Stimulated activated CD4-positive, alpha-beta T cell treated with anti-CD3 and anti-CD28 coated beads, Interleukin-2, amount 100 ng/mL, for 4 hours (primary cell): ENCODE data around the gene TPX2.
A peak's percentile ranks its signal among the peaks of the same experiment; 100 is the strongest.
"Not testable (repeated sequence)": the region's sequence is repeated elsewhere in the genome, so short reads cannot be mapped to it uniquely, and the experiment has no call there.

Source experiments
- DNase-seq: peaks from one replicate; pipeline ENCODE4 v3.0.0-alpha.2; 2020; ENCODE audit warnings: low read depth

TPX2 gene

DNA sequence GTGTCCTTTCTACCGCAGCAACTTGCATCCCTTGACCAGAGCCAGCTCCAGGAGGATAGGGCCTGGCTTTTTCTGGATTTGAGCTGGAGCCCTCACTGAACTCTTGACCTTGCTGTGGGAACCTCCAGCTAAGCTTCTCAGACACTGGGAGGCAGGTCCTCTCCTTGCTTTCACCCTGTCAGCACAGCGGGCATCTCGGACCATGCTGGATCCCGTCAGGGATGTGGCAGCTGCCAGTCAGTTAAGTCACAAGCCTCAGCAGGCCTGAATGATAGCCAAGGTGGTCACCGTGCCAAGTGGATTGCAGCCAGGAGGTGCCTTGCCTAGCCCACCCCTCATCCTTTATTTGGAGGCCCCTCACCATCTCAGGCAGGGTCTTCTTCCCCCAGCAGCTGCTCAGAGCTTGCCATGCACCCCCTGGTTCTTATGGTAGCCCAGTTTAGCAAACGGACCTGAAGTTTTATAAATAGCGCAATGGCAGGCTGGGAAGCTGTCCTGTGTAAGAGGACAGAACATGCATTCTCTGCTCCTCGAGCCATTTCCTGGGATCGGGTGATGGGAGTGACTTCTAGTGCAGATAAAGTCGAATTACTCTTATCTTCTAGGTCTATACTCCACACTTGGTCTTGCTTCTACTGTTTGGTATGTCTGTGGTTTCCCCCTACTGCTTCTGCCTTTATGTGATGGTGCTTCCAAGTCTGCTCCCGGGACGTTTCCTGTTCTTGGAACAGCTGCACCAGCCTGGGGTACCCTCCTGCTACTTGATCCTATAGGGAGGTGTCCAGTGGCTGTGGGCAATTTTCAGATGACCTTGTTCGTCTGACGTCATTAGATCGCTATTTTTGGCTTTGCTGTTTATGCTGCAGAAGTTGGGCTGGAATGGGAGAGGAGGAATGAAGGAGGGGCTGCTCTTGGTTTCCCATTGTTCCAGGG is 73.0 kb downstream of the TPX2 start:
- DNase-seq = no peak

DNA sequence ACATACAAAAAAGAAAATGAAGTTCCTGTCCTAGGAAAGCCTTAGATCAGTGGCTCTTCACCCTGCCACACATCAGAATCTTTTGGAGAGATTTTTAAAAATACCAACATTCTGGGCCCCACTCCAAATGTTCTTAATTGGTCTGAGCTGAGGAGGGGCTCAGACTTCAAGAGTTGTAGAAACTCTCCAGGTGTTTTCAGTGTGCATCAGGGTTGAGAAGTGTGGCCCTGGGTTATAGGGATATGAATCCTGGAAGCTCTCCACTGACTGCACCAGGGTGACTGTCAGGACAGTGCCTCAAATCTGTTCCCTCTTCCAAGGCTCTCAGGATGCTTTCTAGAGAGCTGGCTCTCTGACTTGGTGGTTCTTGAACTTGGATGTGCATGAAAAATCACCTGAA is 74.5 kb downstream of the TPX2 start:
- no peak for DNase-seq

DNA sequence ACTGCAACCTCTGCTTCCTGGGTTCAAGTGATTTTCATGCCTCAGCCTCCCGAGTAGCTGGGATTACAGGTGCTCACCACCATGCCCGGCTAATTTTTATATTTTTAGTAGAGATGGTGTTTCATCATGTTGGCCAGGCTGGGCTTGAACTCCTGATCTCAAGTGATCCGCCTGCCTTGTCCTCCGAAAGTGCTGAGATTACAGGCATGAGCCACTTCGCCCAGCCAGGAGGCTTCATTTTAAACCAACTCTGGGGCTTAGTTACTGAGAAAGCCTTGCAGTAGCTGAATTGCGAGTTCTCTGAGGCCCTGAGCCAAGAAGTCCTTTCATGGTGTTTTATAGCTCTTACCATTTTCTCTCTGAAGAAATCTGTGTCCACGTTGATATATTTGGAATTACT is 75.1 kb downstream of the TPX2 start:
- DNase-seq = not testable (repeated sequence)

DNA sequence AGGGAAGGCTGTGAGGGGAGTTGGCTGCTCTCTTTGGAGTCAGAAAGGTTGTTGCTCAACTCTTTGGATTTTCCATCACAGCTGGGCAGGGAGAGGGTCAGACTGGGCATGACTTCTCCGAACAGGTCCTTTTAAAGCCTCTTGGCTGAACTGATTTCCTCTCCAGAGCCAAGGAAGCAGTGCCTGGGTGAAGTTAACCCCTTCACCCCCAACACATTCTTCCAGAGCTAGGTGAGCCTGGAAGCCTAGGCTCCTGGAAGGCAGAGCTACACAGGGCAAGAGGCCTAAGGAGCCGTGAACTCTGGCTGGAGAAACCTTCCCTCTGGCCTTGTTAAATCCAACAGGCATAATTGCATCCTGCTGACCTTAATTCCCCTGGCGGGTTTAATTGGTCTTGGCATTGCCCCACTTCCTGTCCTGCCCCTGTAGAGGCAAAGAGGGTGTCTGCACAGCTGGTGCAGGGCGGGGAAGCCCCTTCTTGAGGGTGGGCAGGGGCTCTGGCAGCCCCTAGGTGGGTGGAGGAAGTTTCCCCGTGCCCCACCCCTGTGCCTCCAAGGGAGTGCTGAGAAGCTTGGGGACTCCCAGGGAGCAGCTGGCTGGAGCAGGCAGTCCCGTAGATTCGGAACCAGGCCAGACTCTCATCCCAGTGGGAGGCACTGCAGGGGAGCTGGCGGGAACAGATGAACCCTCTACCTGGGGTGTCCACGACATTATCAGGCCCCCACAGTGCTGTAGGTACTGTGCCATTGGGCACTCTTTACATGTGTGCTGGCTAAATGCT is 76.5 kb downstream of the TPX2 start:
- no peak for DNase-seq

DNA sequence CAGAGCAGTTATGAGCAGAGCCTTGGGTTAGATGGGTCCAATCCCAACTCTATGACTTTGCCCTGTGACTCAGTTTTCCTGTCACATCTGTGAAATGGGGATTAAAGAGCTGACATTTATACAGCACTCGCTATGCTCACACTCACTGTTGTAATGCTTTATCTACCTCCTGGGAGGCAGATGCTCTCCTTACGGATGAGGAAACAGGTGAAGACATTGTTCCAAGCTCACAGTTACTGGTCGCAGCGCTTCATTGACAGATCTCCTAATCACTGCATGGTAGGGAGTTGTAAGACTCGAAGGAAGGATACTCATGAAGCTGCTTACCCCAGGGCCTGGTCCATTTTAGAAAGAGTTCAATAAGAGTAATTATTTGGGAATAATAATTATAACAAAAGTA is 77.1 kb downstream of the TPX2 start:
- DNase-seq = no peak

DNA sequence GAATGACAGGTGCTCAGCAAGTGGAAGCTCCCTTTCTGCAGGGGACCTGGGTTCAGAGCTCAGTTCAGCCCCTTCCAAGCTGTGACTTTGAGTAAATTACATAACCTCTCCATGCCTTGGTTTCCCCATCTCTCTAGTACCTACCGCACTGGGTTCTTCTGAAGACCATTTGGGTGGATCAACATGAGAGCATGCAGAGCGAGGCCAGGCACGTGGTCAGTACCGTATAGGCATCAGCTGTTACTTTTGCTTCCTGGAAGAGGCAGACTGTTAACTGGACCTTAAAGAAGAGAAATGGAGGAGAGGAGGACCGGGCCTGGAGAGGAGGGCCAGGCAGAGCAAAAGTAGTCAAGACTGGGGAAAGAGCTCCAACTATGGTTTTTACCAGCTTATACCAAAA is 78.4 kb downstream of the TPX2 start:
- no peak for DNase-seq

DNA sequence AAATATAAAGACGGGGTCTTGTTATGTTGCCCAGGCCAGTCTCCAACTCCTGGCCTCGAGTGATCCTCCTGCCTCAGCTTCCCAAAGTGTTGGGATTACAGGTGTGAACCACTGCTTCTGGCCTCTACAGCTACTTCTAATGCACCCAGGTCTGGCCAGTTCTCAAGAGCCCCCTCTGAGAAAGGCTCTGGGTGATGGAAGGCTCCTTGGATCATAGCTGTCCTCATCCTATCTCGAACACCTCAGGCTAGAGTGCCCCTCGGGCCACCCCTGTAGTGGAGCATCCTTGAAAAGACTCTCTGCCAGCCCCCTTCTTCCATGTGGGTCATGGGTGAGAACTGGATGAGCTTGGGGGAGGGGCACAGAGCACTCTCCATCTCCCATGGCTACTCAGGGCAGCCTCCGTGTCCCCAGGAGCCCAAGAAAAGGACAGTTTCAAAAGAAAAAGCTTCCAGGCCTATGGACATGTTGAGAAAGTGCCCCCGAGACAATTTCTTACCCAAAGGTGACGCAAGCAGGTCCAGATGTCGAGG is 79.4 kb downstream of the TPX2 start:
- no peak for DNase-seq

DNA sequence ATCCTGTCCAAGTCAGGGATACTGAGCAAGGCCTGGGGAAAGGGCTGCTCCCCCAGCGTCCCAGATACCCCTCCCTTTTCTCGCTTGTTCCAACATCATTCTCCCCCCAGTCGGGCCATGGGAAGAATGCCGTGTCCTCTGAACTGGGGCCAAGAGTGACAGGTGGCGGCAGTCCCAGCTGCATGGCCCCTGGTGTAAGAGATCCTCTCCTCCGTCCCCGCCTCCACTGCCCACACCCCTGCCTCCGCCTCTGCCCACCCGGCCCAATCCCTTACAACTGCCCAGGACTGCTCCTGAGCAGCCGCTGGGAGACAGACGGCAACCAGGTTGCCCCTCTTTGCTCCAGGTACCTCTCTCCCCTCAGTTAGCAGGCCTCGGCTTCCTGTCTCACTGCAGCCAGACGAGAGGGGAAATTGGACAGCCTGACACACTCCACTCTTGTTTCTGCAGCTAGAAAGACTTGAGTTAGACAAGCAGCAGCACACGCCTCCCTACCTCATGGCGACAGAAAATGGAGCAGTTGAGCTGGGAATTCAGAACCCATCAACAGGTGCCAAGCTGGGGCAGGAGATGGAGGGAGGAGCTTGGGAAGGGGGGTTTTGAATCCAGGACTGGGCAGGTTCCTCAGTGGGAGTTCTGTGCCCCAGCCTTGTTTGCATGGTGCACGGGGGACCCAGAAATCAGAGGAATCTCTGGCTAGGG is 80.1 kb downstream of the TPX2 start, which contains the start of gene MYLK2:
Gene MYLK2 (plus strand): TSS at position 274 of the 702 bp plus-strand sequence. CDS start 225 bp downstream, at position 499.
- DNase-seq = no peak

DNA sequence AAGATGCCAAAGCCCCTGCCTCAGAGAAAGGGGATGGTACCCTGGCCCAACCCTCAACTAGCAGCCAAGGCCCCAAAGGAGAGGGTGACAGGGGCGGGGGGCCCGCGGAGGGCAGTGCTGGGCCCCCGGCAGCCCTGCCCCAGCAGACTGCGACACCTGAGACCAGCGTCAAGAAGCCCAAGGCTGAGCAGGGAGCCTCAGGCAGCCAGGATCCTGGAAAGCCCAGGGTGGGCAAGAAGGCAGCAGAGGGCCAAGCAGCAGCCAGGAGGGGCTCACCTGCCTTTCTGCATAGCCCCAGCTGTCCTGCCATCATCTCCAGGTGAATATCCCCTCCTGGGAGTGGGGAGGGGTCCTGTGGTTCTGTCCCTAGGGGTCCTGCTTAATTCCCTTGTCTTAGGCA is 81.1 kb downstream of the TPX2 start:
- no peak for DNase-seq

DNA sequence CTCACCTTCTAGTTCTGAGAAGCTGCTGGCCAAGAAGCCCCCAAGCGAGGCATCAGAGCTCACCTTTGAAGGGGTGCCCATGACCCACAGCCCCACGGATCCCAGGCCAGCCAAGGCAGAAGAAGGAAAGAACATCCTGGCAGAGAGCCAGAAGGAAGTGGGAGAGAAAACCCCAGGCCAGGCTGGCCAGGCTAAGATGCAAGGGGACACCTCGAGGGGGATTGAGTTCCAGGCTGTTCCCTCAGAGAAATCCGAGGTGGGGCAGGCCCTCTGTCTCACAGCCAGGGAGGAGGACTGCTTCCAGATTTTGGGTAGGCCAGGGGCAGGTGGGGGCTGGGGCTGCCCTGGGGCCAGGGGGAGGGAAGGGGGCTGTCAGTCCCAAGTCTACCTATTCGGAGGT is 82.3 kb downstream of the TPX2 start:
- DNase-seq = no peak

DNA sequence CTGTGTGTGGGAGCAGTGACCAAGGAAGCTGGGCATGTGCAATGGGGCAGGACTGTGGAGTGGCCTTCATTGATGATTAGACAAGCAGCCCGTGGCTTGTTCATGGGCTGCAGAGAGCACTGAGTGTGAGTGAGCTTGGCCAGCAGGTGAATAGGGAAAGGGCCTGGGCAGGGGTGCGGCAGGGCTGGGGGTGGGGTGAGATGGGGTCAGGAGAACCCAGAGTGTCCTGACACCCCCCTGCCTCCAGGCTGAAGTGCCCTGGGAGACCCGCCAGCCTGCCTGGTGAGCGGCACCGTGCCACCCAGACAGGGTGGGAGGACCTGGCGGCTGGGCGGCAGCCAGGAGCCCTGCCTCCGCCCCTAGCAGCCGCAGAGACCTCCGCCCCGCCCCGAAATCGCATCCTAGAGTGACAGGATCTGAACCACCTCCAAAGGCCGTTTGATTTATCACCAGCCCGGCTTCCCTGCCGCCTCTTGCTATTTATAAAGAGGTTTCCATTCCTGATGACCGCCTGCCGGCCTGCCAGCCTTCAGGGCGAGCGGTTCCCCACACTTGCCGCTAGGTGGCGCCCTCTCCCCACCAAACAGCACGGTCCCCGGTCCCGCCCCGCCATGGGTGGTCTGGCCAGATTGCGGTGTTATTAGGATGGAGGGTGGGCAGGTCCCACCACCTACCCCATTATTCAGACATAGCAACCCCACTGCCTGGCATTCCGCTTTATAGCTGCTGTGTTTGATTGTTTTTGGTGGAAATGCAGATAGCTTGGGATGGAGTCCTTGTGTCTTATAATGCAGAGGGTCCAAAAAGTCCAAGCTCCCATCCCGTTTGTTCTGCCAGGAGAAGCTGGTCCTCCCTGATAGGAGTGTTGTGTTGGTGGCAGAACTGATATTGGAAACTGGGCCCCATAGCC is 83.6 kb downstream of the TPX2 start:
- DNase-seq = peak; percentile 52

DNA sequence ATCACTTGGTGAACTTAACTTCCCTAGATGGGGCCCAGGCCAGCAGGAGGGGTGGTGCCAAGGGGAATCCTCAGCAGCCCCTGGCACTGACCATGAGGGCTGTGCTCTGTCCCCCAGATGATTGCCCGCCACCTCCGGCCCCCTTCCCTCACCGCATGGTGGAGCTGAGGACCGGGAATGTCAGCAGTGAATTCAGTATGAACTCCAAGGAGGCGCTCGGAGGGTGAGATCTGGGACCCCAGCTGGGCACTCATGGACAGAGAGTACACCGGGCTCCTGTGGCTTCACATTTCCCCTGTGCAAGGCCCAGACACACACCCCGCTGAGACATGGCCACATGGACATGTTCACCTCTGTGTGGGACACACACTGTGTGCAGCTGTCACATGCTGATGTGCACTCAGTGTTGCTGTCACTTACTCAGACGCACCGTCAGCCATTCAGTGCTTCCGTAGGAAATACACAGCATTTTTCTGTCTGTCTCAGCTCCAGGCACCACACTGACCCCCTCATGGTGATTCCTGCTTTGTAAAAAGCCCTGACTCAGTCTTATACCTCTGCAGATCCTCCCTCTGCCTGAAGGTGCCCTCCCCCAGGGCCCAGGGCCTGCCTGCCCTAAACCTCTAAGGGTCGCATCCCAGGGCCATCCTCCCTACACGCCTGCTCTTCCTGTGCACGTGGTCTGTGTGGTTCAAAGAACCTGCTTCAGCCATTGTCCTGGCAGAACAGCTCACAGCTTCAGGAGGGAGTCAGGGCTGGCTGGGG is 84.5 kb downstream of the TPX2 start:
- no peak for DNase-seq

DNA sequence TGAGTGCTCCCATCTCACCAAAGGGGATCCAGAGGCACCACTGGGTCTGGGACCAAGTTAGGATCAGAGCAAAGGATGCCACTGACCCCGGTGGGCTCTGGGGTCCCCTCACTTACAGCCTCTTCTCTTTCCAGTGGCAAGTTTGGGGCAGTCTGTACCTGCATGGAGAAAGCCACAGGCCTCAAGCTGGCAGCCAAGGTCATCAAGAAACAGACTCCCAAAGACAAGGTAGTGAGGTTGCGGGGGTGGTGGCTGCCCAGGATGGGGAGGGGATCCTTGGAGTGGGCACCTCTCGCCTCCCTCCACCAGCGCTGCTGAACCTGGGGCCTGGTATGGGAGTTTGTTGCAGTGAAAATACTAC is 85.0 kb downstream of the TPX2 start:
- no peak for DNase-seq

DNA sequence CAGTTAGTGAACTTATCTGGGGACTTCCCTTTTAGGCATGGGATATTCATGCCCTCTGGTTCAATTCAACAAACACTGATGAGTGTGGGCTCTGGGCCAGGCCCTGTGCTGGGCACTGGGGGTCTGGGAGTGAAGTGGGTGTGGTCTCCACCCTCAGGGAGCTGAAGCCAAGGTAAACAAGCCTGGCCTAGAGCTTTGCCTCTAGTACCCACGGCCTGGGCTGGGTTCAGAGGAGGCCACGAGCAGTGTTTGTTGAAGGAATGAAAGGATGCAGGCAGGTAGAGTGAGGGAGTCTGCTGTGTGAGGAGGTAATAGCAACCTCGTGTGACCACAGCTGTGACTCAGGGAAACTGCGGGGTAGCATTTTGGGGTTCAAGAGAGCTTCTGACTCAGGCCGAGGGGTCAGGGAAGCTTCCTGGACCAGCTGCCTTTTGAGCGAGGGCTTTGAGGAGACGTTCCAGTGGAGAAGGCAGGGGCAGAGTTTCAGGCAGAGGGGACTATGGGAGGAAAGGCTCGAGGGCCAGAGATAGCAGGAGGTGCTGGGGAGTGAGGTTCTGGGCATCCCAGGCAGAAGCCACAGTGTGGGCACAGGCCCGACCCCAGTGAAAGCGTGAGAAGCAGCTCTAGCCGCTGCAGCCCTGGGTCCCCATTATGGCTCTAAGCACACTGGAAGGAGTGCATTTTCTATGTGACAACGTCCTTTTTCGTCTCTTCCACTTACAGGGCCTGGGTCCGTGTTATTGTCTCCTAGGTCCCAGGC is 85.6 kb downstream of the TPX2 start:
- DNase-seq = no peak

DNA sequence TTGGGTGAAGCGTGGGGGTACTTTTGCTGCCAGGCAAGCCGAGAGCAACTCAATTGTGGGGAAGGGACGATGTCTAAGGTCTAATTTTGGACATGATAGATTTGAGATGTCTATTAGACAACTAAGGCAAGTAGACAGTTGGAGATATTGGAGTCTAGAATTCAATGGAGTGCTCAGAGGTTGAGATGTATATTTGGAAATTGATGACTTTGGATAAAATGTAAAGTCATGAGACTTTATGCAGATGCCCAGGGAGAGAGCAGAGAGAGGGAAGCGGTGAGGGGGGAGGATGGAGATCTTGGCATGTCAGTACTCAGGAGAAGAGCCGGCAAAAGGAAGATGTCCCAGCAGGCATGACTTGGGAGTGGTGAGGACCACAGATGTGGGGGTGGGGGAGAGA is 87.0 kb downstream of the TPX2 start:
- no peak for DNase-seq

DNA sequence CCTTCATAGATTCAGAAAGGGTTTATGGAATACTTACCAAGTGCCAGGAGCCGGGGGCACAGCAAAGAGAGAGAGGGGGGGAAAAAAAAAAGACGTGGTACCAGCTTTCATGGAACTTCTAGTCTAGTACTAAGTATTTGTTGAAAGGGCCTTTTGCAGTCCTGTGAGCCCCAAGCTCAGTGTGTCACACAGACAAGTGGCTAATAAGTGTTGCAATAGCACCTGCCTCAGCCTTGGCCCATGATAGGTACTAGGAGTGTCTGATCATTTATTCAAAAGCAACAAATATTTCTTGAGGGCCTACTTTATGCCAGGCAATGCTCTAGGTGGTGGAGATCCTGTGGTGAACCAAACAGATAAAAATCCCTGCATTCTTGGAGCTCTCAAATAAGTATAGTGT is 88.0 kb downstream of the TPX2 start:
- no peak for DNase-seq

DNA sequence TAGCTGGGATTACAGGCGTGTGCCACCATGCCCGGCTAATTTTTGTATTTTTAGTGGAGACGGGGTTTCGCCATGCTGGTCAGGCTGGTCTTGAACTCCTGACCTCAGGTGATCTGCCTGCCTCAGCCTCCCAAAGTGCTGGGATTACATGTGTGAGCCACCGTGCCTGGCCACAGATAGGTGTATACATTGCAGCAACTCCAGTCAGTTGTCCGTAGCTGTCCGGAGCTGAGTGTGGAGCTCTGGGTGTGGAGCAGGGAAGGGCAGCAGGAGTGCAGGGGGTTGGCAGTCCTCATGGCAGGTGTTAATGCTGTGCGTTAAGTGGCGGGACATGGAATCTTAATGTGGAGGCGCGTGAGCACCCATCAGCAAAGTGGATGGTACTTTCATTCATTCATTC is 88.9 kb downstream of the TPX2 start:
- DNase-seq = not testable (repeated sequence)

DNA sequence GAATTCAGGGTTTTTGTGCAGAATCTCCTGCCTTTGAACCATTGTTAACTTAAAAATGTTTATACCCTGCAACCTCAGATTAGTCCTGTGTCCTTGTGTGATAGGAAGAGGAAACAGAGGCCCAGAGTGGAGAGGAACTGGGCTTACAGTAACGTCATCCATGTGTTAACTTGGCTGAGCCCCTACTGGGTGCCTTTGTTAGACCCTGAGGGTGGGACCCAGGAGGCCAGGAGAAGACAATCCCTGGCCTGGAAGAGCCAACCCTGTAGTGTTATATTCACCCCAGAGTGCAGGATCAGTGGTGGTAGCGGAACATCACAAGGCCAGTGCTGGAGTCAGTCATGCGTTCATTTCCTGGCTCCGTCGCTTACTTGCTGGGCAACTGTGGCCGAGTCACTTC is 90.6 kb downstream of the TPX2 start:
- no peak for DNase-seq

DNA sequence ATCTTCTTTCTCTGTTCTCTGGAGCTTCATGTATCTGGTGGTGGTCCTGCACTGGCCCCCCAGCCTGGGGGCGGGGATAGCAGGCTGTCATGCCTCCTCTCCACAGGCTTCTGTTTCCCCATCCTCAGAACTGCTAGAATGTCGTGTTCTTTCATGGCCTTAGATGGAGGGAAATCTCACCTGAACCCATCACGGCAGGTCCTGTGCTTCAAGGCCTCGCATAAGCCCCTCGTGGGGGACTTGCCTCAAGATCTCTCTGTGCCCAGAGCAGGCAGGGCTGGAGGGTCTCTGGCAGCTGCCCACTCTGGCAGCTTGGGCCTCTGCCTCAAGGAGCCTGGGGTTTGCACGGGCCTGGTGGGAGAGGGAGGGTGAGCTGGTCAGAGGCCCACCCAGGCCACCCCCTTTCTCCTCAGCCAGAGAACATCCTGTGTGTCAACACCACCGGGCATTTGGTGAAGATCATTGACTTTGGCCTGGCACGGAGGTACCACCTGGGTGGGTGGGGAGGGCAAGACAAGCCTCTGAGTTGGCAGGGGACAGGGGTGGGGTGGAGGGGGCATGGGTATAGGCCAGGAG is 91.4 kb downstream of the TPX2 start:
- DNase-seq = no peak
